IPS-18c (cell line): Measurements from ENCODE around the gene NLRP12.
A peak's percentile ranks its signal among the peaks of the same experiment; 100 is the strongest.
"Not testable (repeated sequence)": the region's sequence is repeated elsewhere in the genome, so short reads cannot be mapped to it uniquely, and the experiment has no call there.

Experiments
- H3K4me3 ChIP-seq: 2 replicates; pipeline ENCODE4 v1.7.0; 2013; ENCODE audit warnings: low read depth, mild to moderate bottlenecking, low read length, moderate library complexity; ENCODE audit not compliant: insufficient read depth
- H3K9me3 ChIP-seq: one replicate; pipeline ENCODE4 v1.6.1; 2013; ENCODE audit warnings: mild to moderate bottlenecking, low read length, moderate library complexity; ENCODE audit not compliant: control insufficient read depth, insufficient read depth

NLRP12 gene

DNA sequence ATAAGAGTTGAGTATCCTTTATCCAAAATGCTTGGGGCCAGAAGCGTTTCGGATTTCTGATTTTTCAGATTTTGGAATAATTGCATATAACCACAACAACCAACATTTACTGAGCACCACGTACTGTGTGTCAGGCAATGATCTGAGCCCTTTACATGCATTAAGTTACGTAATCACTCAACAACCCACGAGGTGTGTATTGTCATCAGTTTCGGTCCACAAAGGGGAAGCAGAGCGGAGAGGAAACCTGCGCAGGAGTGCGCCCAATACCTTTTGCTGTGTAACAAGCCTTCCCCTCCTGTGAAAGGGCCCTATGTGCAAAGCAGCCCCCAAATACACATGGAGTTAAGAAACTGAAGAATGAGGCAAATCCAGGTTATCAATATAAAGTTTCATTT is 20.7 kb upstream of the NLRP12 start:
- no peaks in the 10 kb centered on the region for H3K9me3 ChIP-seq
- no peak overlapping the region for H3K4me3 ChIP-seq

DNA sequence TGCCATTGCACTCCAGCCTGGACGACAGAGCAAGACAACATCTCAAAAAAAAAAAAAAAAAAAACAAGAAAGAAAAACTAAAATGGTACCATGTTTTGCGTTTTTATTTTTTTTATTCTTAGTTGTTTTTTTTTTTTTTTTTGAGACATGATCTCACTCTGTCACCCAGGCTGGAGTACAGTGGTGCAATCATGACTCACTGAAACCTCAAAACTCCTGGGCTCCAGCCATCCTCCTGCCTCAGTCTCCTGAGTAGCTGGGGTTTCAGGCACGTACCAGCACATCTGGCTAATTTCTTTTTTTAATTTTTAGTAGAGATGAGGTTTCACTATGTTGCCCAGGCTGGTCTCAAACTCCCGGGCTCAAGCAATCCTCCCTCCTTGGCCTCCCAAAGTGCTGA is 16.8 kb upstream of the NLRP12 start:
- not testable (repeated sequence) for H3K4me3 ChIP-seq, H3K9me3 ChIP-seq

DNA sequence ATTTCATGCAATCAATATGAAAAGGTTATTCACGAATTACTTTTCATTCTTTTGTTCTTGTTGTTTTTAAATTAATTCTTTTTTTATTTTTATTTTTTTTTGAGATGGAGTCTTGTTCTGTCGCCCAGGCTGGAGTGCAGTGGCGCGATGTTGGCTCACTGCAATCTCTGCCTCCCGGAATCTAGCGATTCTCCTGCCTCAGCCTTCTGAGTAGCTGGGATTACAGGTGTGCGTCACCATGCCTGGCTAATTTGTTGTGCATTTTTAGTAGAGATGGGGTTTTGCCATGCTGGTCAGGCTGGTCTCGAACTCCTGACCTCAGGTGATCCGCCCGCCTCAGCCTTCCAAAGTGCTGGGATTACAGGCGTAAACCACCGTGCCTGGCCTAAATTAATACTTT is 16.1 kb upstream of the NLRP12 start:
- H3K4me3 ChIP-seq, H3K9me3 ChIP-seq: not testable (repeated sequence)

DNA sequence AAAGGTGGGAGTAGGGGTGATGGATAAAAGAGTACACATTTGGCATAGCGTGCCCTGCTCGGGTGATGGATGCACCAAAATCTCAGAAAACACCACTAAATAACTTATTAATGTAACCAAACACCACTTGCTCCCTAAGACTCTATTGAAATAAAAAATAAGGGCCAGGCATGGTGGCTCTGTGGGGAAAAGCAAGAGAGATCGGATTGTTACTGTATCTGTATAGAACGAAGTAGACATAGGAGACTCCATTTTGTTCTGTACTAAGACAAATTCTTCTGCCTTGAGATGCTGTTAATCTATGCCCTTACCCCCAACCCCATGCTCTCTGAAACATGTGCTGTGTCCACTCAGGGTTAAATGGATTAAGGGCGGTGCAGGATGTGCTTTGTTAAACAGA is 14.3 kb upstream of the NLRP12 start:
- H3K9me3 ChIP-seq, H3K4me3 ChIP-seq: not testable (repeated sequence)

DNA sequence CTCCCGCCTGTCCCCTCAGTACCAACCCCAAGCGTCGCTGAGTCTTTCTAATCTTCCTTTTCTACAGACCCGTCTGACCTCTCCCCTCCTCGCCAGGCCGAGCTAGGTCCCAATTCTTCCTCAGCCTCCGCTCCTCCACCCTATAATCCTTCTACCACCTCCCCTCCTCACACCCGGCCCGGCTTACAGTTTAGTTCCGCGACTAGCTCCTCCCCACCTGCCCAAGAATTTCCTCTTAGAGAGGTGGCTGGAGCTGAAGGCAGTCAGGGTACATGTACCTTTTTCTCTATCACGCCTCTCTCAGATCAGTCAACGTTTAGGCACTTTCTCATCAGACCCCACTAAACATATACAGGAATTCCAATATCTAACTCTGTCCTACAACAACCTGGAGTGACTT is 8.7 kb upstream of the NLRP12 start:
- H3K4me3 ChIP-seq, result peak overlapping the region; percentile 53
- H3K9me3 ChIP-seq, result not testable (repeated sequence)

DNA sequence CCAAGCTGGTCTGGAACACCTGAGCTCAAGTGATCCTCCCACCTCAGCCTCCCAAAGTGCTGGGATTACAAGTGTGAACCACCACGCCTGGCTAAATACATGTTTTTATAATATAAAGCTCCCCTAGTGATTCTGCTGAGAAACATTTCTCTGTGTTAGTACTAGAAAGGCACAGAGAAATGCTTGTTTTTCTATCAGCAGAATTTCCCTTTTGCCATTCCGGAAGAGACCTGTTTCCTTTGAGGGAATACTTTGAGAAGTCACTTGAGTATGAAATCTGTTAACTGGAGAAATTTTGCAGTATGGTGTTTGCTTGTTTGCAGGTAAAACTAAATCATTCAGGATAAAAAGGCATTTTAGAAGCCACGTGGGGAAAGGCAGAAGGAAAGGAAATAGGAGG is 4.4 kb upstream of the NLRP12 start:
- no peak overlapping the region for H3K4me3 ChIP-seq
- H3K9me3 ChIP-seq, result no peaks in the 10 kb centered on the region

DNA sequence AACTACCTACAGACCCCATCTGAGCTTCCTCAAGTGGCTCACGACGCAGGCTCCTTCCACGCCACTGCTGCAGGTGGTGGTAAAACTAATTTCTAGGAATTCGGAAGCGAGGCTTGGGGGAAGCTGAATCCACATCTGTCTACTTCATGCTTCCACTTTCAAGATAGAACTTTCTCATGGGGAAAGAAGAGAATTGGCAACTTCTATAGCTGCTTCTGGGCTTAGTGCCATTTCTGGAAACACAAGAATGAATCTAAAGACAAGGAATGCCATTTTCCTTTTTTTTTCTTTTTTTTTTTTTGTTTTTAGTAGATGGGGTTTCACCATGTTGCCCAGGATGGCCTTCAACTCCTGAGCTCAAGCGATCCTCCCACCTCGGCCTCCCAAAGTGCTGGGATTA is 2.8 kb upstream of the NLRP12 start:
- H3K9me3 ChIP-seq, result no peaks in the 10 kb centered on the region
- H3K4me3 ChIP-seq, result no peak overlapping the region

DNA sequence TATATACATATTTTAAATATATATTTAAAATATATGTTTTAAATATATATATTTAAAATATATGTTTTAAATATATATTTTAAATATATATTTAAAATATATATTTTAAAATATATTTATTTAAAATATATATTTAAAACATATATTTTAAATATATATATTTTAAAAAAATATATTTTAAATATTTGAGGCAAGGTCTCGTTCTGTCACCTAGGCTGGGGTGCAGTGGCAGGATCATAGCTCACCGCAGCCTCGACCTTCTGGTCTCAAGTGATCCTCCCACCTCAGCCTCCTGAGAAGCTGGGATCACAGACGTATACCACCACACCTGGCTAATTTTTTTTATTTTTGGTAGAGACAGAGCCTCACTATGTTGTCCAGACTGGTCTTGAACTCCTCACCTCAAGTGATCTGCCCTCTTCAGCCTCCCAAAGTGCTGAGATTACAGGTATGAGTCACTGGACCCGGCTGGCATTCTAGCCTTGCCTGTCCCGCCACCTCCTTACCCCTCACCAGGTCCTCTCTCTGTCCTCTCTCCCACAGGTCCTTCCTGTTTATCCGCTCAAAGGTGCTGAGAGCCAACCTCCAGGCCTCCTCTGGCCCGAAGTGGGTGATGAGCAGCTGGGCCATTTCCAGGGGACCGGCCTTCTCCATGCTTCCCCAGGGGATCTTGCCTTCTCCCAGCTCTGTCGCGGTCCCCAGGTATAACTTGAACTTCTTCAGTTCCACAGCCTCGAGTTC is 564 bp downstream of the NLRP12 start:
- Histone ChIP-seq H3K9me3 (no peaks in the 10 kb centered on the region), H3K4me3 (no peak overlapping the region)

DNA sequence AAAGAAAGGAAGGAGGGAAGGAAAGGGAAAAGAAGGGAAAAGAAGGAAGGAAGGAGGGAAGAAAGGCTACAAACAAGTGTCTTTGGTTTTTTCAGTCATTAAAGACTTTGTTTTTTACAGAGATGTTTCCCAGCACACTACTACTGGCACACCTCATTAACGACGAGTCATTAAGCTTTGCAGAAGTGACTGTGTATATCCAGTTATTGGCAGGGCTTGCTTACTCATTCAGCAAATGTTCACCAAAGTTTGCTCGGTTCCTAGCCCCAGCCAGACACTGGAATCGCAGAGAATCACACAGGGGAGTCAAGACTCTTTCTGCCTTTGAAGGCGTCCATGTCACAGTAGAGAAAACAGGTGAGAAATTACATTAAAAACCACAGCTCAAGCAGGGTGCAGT is 4.3 kb downstream of the NLRP12 start:
- Histone ChIP-seq H3K9me3 (no peaks in the 10 kb centered on the region), H3K4me3 (no peak overlapping the region)

DNA sequence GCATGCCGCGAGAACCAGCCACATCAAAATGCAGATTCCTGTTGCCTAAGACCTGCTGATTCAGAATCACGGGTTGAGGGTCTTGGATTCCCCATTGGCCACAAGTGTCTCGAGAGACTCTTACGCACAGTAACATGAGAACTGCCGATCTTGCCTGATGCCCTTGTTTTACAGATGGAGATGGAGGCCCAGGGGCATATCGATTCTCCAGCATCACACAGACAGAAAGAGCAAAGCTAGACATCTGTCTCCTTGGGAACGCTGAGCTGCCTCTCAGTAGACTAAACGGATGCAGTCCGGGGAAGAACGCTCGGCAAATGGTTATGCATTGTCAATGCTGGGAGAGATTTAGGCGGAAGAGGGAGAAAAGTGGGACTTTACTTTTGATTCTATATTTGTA is 5.4 kb downstream of the NLRP12 start:
- no peaks in the 10 kb centered on the region for H3K9me3 ChIP-seq
- H3K4me3 ChIP-seq, result no peak overlapping the region

DNA sequence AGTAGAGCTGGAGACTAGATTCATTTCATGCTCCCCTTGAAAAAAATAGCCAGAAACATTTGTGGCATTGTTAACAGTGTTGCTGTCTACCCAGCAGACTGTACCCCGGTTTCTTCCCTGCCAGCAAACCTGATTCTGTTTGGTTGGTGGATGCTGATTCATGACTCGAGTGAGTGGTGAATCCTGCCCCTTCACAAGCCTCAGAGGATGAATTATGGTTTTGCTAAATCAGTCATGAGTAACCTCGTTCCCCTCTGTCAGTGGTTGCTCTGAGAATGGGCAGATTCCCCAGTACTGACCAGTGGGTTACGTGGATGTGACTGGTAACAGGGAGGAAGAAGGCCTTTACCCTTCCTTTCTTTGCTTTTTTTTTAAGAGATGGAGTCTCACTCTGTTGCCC is 10.1 kb downstream of the NLRP12 start:
- H3K9me3 ChIP-seq, result no peaks in the 10 kb centered on the region
- H3K4me3 ChIP-seq, result no peak overlapping the region

DNA sequence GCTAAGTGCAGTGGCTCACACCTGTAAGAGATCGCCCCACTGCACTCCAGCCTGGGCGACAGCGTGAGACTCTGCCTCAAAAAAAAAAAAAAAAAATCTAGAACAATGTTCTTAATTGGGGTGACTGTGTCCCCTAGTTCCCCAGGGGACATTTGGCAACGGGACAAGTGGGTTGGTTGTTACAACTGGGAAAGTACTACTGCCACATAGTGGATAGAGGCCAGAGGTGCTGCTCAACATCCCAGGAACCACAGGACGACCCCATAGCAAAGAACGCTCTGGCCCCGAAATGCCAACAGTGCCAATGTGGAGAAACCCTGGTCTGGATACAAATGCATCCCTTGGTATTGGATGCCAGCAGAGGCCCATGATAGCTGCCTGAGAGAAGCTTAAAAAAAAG is 11.8 kb downstream of the NLRP12 start:
- Histone ChIP-seq H3K9me3 (no peaks in the 10 kb centered on the region), H3K4me3 (no peak overlapping the region)

DNA sequence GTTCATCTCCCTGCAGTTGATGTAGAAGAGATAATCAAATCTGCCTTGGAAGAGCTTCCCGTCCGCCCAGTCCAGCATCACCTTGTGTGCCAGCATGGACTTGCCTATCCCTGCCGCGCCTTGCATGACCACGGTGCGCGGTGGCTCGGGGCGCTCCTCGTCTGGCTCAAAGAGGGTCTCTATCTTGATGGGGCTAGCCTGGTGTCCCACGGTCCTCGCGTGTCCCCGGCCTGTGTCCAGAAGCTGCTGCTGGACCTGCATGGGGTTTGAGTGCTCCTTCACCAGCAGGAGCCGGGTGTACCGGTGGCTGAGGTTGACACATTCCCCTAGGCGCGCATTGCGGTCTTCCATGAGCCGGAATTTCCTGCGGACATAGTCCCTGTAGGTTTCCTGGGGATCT is 13.2 kb downstream of the NLRP12 start:
- H3K9me3 ChIP-seq, result no peaks in the 10 kb centered on the region
- H3K4me3 ChIP-seq, result no peak overlapping the region

DNA sequence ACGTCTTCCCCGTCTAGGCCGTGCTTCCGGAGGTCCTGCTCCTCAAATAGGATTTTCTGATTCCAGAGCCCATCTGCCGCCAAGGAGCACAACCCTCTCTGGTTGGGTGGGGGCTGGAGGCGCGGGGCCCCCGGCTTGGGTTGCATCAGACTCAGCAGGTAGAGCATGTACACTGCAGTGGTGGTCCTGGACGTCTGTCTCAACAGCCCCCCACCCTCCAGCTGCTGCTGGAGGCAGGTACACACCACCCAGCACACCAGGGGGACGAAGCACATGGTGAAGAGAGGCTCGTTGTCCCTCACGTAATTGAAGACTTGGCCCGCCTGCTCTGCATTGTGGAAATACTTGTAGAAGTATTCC is 13.9 kb downstream of the NLRP12 start:
- H3K9me3 ChIP-seq, result no peaks in the 10 kb centered on the region
- H3K4me3 ChIP-seq, result no peak overlapping the region

DNA sequence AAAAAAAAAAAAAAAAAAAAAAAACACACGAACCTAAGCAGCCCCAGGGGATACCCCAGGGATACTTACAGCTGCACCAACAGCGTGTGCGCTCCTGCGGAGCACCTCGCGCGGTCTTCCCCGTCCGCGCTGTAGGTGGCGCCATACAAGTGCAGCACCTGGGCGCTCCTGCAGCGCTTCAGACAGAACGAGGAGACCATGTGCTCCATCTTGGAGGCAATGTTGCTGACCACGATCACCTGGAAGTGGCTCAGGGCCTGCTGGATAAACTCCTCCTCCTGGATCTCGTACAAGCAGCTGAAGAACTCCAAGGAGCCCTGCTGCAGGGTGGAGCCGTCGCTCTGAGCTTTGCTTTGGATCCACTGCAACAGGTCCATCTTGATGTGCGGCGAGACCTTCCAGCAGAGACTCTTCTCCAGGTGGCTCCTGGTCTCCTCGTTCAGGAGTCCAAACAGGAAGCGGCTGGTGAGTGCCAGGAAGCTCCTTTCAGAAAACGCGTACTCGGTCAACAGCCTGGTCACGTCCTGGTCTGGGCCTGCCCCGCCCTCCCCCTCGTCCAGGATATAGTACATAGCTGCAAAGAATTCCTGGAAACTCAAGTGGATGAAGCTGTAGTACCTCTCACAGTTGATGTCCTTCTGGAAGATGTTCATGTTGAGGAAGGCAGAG is 14.5 kb downstream of the NLRP12 start:
- Histone ChIP-seq H3K4me3 (no peak overlapping the region), H3K9me3 (no peaks in the 10 kb centered on the region)

DNA sequence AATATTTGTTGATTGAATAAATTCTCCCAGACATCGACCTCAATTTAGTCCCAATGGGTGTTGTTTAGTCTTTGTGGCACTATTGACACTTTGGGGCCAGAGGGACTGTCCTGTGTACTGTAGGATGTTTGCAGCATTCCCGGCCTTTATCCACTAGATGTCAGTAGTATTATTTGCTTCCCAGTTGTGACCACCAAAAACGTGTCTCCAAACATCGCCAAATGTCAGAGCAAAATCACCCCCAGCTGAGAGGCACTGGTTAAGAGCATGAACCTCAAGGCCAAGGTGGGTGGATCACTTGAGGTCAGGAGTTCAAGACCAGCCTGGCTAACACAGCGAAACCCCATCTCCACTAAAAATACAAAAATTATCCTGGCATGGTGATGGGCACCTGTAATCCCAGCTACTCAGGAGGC is 15.4 kb downstream of the NLRP12 start:
- no peak overlapping the region for H3K4me3 ChIP-seq
- no peaks in the 10 kb centered on the region for H3K9me3 ChIP-seq

DNA sequence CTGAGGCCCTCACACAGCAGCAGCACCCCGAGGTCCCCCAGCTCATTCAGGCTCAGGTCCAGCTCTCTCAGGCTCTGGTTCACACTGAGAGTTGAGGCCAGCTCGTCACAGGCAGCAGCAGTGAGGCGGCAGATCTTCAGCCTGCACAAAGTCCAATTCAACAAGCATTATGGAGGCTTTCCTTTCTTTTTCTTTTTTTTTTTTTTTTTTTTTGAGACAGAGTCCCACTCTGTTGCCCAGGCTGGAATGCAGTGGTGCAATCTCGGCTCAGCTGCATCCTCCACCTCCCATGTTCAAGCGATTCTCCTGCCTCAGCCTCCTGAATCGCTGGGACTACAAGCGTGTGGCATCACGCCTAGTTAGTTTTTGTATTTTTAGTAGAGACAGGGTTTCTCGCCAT is 22.9 kb downstream of the NLRP12 start:
- Histone ChIP-seq H3K9me3 (no peaks in the 10 kb centered on the region), H3K4me3 (no peak overlapping the region)

DNA sequence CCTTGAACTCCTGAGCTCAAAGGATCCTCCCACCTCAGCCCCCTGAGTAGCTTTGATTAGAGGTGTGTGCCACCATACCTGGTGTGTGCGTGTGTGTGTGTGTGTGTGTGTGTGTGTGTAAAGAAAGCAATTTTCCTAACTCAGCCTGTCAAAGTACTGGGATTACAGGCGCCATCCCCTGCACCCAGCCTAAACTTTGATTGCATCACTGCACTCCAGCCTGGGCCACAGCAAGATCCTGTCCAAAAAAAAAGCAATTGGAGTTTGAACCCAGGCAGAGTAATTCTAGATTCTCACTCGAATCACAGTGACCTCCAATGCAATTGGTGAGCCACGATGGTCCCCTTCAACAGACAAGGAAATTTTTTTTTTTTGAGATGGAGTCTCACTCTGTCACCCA is 29.1 kb downstream of the NLRP12 start:
- H3K4me3 ChIP-seq, result no peak overlapping the region

More for the DNA sequence above, 29.1 kb downstream of the NLRP12 start:
- H3K9me3 ChIP-seq, result no peaks in the 10 kb centered on the region
